Measurements from ENCODE around the gene VCX.

DNA sequence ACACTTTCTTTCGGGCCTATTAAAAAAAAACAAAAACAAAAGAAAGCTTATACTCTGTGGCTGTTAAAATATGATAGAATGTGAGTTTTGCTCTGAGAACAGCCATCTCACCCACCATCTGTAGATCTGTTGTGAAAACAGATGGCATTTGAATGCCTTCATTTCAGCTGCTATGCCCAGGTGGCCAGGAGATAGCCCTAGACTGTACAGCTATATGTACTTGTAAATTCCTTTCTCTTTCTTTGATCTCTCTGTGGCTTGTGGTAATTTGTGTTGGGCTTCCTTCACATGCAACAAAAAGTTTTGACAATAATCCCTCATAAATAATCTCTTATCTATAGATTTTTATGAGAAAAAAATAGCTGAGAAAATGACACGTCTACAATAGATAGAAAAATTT is 46.2 kb downstream of the VCX start:
- TF ChIP-seq, protein P1, sequence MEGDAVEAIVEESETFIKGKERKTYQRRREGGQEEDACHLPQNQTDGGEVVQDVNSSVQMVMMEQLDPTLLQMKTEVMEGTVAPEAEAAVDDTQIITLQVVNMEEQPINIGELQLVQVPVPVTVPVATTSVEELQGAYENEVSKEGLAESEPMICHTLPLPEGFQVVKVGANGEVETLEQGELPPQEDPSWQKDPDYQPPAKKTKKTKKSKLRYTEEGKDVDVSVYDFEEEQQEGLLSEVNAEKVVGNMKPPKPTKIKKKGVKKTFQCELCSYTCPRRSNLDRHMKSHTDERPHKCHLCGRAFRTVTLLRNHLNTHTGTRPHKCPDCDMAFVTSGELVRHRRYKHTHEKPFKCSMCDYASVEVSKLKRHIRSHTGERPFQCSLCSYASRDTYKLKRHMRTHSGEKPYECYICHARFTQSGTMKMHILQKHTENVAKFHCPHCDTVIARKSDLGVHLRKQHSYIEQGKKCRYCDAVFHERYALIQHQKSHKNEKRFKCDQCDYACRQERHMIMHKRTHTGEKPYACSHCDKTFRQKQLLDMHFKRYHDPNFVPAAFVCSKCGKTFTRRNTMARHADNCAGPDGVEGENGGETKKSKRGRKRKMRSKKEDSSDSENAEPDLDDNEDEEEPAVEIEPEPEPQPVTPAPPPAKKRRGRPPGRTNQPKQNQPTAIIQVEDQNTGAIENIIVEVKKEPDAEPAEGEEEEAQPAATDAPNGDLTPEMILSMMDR (IDR thresholded peaks at IDR 0.05; ENCODE audit: low read depth, low read length): no peak
- TF ChIP-seq POLR2A (IDR thresholded peaks at IDR 0.05; ENCODE audit: extremely low read depth, insufficient read length) (no peak), MYC (IDR thresholded peaks at IDR 0.05; ENCODE audit: low read depth, low read length) (no peak)

Measured in NB4 (cell line).